AG09319 (cell line): ENCODE results near the gene C1orf167.
A peak's percentile ranks its signal among the peaks of the same experiment; 100 is the strongest.

Experiments used
- DNase-seq: peaks from one replicate; pipeline ENCODE4 v3.0.0-alpha.2; 2010; ENCODE audit warnings: low read depth; ENCODE audit errors: extremely low read depth
- TF ChIP-seq, protein P1 (sequence below): IDR thresholded peaks from 2 replicates; pipeline ENCODE4 v1.5.1; 2011; ENCODE audit warnings: low read depth, mild to moderate bottlenecking, inconsistent platforms, low read length, moderate library complexity

Gene C1orf167

GRCh38 chr1:11761988-11762406 is at the start of gene C1orf167:
TSS of gene C1orf167 (plus strand) at chr1:11762193. CDS start at chr1:11764401, 2,208 bp downstream.
- TF ChIP-seq, protein P1, sequence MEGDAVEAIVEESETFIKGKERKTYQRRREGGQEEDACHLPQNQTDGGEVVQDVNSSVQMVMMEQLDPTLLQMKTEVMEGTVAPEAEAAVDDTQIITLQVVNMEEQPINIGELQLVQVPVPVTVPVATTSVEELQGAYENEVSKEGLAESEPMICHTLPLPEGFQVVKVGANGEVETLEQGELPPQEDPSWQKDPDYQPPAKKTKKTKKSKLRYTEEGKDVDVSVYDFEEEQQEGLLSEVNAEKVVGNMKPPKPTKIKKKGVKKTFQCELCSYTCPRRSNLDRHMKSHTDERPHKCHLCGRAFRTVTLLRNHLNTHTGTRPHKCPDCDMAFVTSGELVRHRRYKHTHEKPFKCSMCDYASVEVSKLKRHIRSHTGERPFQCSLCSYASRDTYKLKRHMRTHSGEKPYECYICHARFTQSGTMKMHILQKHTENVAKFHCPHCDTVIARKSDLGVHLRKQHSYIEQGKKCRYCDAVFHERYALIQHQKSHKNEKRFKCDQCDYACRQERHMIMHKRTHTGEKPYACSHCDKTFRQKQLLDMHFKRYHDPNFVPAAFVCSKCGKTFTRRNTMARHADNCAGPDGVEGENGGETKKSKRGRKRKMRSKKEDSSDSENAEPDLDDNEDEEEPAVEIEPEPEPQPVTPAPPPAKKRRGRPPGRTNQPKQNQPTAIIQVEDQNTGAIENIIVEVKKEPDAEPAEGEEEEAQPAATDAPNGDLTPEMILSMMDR, result no peak
- no peak for DNase-seq

- TF ChIP-seq, protein P1, result no peak
- DNase-seq, result no peak
Observed at GRCh38 chr1:11712285-11712684, 49.7 kb upstream of the C1orf167 start.

DNA sequence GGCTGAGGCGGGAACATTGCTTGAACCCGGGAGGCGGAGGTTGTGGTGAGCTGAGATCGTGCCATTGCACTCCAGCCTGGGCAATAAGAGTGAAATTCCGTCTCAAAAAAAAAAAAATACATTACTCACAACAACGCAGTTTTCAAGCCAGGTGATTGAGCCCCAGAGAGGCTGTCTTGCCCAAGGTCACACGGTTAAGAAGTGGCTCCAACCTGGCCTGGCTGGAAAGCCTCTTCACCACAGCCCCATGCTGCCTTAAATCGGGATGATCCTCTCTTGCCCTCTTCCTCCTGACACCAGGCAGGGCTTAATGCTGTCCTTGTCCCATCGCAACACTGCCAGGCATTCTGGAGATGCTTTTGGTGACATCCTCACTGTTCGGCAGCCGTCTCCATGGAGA is 48.9 kb upstream of the C1orf167 start:
- TF ChIP-seq, protein P1, result no peak
- no peak for DNase-seq

DNA sequence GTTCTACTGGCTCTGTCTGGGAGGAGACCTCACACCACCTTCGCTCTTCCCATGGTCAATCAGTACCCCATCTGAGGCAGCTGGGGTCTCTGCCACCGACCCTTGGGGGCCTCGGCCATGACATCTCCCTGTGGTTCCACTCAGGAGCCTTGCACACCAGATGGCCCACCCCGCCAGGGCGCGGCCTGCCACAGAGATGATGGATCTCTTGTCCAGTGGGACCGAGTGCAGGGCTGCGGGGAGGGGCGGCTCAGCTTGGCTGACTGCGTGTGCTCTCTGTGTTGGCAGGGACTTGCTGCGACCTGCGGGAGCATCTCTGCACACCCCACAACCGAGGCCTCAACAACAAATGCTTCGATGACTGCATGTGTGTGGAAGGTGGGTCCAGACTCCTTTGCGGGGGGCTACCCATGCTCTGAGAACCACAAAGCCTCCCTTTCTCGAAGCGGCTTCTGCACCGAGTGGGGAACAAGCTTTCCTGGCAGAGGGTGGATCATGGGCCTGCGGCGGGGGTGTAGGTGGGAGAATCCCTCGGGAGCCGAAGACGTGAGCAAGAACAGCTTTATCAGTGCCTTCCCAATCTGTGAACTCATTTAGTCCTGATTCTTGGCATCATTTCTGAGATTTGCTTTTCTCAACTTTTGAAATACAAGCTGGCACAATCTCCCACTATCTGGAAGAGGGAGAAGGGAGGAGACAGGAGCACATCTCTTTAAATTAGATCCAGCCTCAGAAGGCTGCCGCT is 47.0 kb upstream of the C1orf167 start:
- TF ChIP-seq, protein P1, result no peak
- no peak for DNase-seq

DNA sequence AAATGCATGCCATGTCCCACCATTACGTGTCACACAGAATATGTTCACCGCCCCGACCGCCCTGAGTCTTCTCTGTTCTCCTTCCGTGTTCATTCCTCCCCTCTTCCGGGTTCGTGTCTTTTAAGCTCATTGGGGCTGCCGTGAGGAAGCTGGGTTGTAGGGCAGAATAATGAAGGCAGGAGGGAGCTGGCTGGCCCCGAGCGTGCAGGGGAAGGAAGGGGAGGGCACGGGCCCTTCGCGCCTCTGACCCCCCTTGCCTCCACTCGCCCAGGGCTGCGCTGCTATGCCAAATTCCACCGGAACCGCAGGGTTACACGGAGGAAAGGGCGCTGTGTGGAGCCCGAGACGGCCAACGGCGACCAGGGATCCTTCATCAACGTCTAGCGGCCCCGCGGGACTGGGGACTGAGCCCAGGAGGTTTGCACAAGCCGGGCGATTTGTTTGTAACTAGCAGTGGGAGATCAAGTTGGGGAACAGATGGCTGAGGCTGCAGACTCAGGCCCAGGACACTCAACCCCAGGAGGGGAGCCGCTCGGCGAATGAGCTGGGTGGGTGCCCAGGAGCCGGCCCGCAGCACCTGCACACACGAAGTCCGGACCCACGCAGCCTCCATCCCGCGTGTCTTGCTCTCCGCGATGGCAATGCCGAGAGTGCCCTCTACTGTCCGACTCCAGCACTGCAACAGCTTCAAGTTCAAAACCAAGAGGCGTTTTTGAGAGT is 42.5 kb upstream of the C1orf167 start:
- no peak for DNase-seq
- TF ChIP-seq, protein P1, result peak; percentile 98

GRCh38 chr1:11720033-11720376 is 42.0 kb upstream of the C1orf167 start:
- no peak for DNase-seq
- TF ChIP-seq, protein P1, result no peak

DNA sequence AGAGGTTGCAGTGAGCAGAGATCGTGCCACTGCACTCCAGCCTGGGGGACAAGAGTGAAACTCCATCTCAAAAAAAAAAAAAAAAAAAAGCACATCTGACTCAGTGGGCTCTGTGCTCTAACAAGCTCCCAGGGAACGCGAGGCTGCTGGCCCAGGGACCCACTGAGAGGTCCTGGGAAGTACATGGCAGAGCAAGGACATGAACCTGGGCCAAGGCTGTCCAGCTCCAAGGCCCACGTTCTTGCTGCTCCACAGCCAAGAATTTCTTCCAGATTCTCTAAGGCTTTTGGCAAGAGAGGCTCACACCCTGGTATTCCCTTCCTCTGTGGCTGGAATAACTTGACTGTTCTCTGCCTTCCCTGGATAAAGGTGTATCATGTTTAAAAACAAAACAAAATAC is 41.5 kb upstream of the C1orf167 start:
- no peak for DNase-seq
- TF ChIP-seq, protein P1, result no peak
